PC-3 (cell line): Measurements from ENCODE around the gene BNIPL. TPM values are rescaled to one million over a fixed set of nuclear protein-coding genes. Genes with fewer than 3 reads are reported as not detected.

Experiments used
- ATAC-seq: fragments of 200-7000 bp; cut with Tn5 transposase; 2 replicates; pipeline ENCODE4 v1.9.1; 2020; ENCODE audit warnings: mild to moderate bottlenecking, moderate library complexity
- BruUV-seq: library from RNA; stranded (reverse); fragments of 400-500 nt; replicated peaks from 2 replicates; lab custom pipeline; 2021; lab: Mats Ljungman, UMichigan
- CTCF ChIA-PET: fragments of 300-600 bp; sonication (Branson Sonifier 250); formaldehyde crosslinking; loops from one replicate; lab custom pipeline; 2022; ENCODE audit warnings: antibody characterized with exemption; lab: Charles Lee
- POLR2A ChIA-PET: fragments of 300-600 bp; sonication (Branson Sonifier 250); formaldehyde crosslinking; loops from one replicate; lab custom pipeline; 2022; ENCODE audit warnings: antibody characterized with exemption; ENCODE audit not compliant: unreplicated experiment; lab: Charles Lee
- DNase-seq: peaks from one replicate; pipeline ENCODE4 v3.0.0-alpha.2; 2015
- H2AFZ ChIP-seq: fragments of 300-600 bp; sonication (generic); 2 replicates; pipeline ENCODE4 v1.6.0; 2016; ENCODE audit warnings: antibody characterized with exemption, low read length
- H3F3A ChIP-seq: fragments of 300-600 bp; sonication (generic); one replicate; pipeline ENCODE4 v1.6.0; 2017; ENCODE audit warnings: antibody characterized with exemption, low read length, control low read depth, mild to moderate bottlenecking; ENCODE audit not compliant: unreplicated experiment
- H3K27ac ChIP-seq: fragments of 300-600 bp; sonication (generic); 2 replicates; pipeline ENCODE4 v1.5.1; 2016; ENCODE audit warnings: mild to moderate bottlenecking, low read length
- H3K27me3 ChIP-seq: fragments of 300-600 bp; sonication (generic); 2 replicates; pipeline ENCODE4 v1.6.1; 2016; ENCODE audit warnings: low read length, mixed read lengths
- H3K36me3 ChIP-seq: fragments of 300-600 bp; sonication (generic); 2 replicates; pipeline ENCODE4 v1.6.1; 2016; ENCODE audit warnings: low read depth, mixed run types, low read length, mixed read lengths
- H3K4me1 ChIP-seq: fragments of 300-600 bp; sonication (generic); 2 replicates; pipeline ENCODE4 v1.5.1; 2016; ENCODE audit warnings: low read length; ENCODE audit not compliant: insufficient read depth
- H3K4me2 ChIP-seq: fragments of 300-600 bp; sonication (generic); 2 replicates; pipeline ENCODE4 v1.6.0; 2016; ENCODE audit warnings: low read length
- H3K4me3 ChIP-seq: fragments of 300-600 bp; sonication (generic); 2 replicates; pipeline ENCODE4 v1.5.1; 2016; ENCODE audit warnings: mild to moderate bottlenecking, low read length, mixed read lengths
- H3K79me2 ChIP-seq: fragments of 300-600 bp; sonication (generic); 2 replicates; pipeline ENCODE4 v1.6.1; 2017; ENCODE audit warnings: low read length, mixed read lengths
- H3K9ac ChIP-seq: fragments of 300-600 bp; sonication (generic); 2 replicates; pipeline ENCODE4 v1.6.0; 2016; ENCODE audit warnings: mild to moderate bottlenecking, low read length
- H3K9me2 ChIP-seq: fragments of 300-600 bp; sonication (generic); replicated peaks from 2 replicates; pipeline ENCODE4 v1.6.1; 2016; ENCODE audit warnings: mixed run types, low read length, mixed read lengths
- H3K9me3 ChIP-seq: fragments of 300-600 bp; sonication (generic); 2 replicates; pipeline ENCODE4 v1.6.1; 2016; ENCODE audit warnings: low read length, mixed read lengths
- H4K20me1 ChIP-seq: fragments of 300-600 bp; sonication (generic); 2 replicates; pipeline ENCODE4 v1.6.1; 2016; ENCODE audit warnings: low read length, mixed read lengths
- CTCF ChIP-seq: fragments of 300-600 bp; sonication (generic); conservative IDR thresholded peaks from 2 replicates; pipeline ENCODE4 v1.5.1; 2017; ENCODE audit warnings: antibody characterized with exemption, low read depth, mild to moderate bottlenecking, low read length
- EZH2 ChIP-seq: fragments of 300-600 bp; sonication (generic); IDR thresholded peaks from one replicate; pipeline ENCODE4 v1.6.1; 2017; ENCODE audit warnings: antibody characterized with exemption, mild to moderate bottlenecking, low read length; ENCODE audit not compliant: unreplicated experiment
- EZH2phosphoT487 ChIP-seq: fragments of 300-600 bp; sonication (generic); IDR thresholded peaks from 2 replicates; pipeline ENCODE4 v1.6.1; 2018; ENCODE audit warnings: mild to moderate bottlenecking, antibody characterized with exemption, low read length, borderline replicate concordance
- intact Hi-C: fragments of 100-400 bp; cut with micrococcal nuclease; formaldehyde crosslinking; loops from 2 replicates; pipeline ENCODE4 v1.9.0; 2023
- total RNA-seq: library from RNA; depleted of rRNA; stranded (reverse); fragments of >200 nt; gene quantifications from 2 replicates; pipeline ENCODE4 v1.2.3, GENCODE V29; 2014

Gene BNIPL
- total RNA-seq, 1 experiment from 2014 or later: 0.51 TPM

- no peaks in the 10 kb centered on the region for H3K79me2 ChIP-seq
- BruUV-seq: no TSS peak
- peak; percentile 58 for ATAC-seq
Observed at GRCh38 chr1:150999051-150999674, 37.2 kb upstream of the BNIPL start.

GRCh38 chr1:150999926-151000325, 36.5 kb upstream of the BNIPL start:
- no peak overlapping the region for H3K9ac ChIP-seq
- no peaks in the 10 kb centered on the region for H3K36me3 ChIP-seq
- no peak for TF ChIP-seq EZH2
- no peak for TF ChIP-seq EZH2phosphoT487
- no peak for TF ChIP-seq CTCF
- H2AFZ ChIP-seq: peak overlapping the region; percentile 69; the same call in 1 of the 2 replicates
- H3K27me3 ChIP-seq: no peaks in the 10 kb centered on the region
- H3F3A ChIP-seq: no peaks in the 10 kb centered on the region
- H3K4me3 ChIP-seq: no peak overlapping the region
- DNase-seq (no peak), ATAC-seq (no peak)
- no peak overlapping the region for H3K27ac ChIP-seq
- no peaks in the 10 kb centered on the region for H3K9me3 ChIP-seq
- no peaks in the 10 kb centered on the region for H4K20me1 ChIP-seq
- ChIA-PET POLR2A (no interaction called here), CTCF (interaction anchor here (0.6 kb wide), 1 partner anchor 100 kb away, joined by 3 read pairs; no protein-coding TSS in a partner anchor)
- H3K4me2 ChIP-seq: peak overlapping the region; percentile 43; the same call in 1 of the 2 replicates
- H3K9me2 ChIP-seq: no peaks in the 10 kb centered on the region
- peaks cover 22% of the 10 kb centered on the region for H3K4me1 ChIP-seq
- BruUV-seq: no TSS peak
- intact Hi-C loops: loop anchor here (10.0 kb wide), 2 partner anchors 375 to 435 kb away; partner anchors contain the start of gene ENSA
- no peaks in the 10 kb centered on the region for H3K79me2 ChIP-seq

More at GRCh38 chr1:150999051-150999674, 37.2 kb upstream of the BNIPL start:
- intact Hi-C loops: loop anchor here (10.0 kb wide), 1 partner anchor 434 kb away; no protein-coding TSS in a partner anchor
- peak overlapping the region; percentile 69 for H2AFZ ChIP-seq
- peaks cover 22% of the 10 kb centered on the region for H3K4me1 ChIP-seq
- peak overlapping the region; percentile 43 for H3K4me2 ChIP-seq
- H4K20me1 ChIP-seq: no peaks in the 10 kb centered on the region
- TF ChIP-seq EZH2phosphoT487 (no peak), EZH2 (no peak), CTCF (no peak)
- DNase-seq: peak; percentile 62
- ChIA-PET CTCF (no interaction called here), POLR2A (no interaction called here)
- no peaks in the 10 kb centered on the region for H3K9me2 ChIP-seq
- H3K27ac ChIP-seq: peak overlapping the region; percentile 52
- H3F3A ChIP-seq: no peaks in the 10 kb centered on the region
- H3K4me3 ChIP-seq: no peak overlapping the region
- H3K36me3 ChIP-seq: no peaks in the 10 kb centered on the region
- H3K9me3 ChIP-seq: no peaks in the 10 kb centered on the region
- H3K9ac ChIP-seq: peak overlapping the region; percentile 10; the same call in 1 of the 2 replicates
- H3K27me3 ChIP-seq: no peaks in the 10 kb centered on the region

- ATAC-seq: no peak
- POLR2A ChIA-PET: no interaction called here
- Histone ChIP-seq H3K9me3 (no peaks in the 10 kb centered on the region), H3K4me3 (no peak overlapping the region), H2AFZ (no peak overlapping the region), H4K20me1 (no peaks in the 10 kb centered on the region), H3K27ac (no peak overlapping the region), H3K9me2 (no peaks in the 10 kb centered on the region), H3K4me2 (no peak overlapping the region), H3K4me1 (peaks cover 22% of the 10 kb centered on the region), H3K79me2 (no peaks in the 10 kb centered on the region), H3F3A (no peaks in the 10 kb centered on the region), H3K9ac (no peak overlapping the region), H3K27me3 (no peaks in the 10 kb centered on the region), H3K36me3 (no peaks in the 10 kb centered on the region)
- no TSS peak for BruUV-seq
- CTCF ChIA-PET: interaction anchor here (0.6 kb wide), 1 partner anchor 99 kb away, joined by 3 read pairs; no protein-coding TSS in a partner anchor
- DNase-seq: no peak
- intact Hi-C loops: loop anchor here (10.0 kb wide), 1 partner anchor 376 kb away; the partner anchor contains the start of gene ENSA
- TF ChIP-seq EZH2 (no peak), EZH2phosphoT487 (no peak), CTCF (no peak)
Observed at GRCh38 chr1:151000408-151000807, 36.0 kb upstream of the BNIPL start.
